Neural cell (in vitro differentiated cells): ENCODE measurements around the gene SUSD6.

Experiments
- EP300 ChIP-seq: fragments of 450-650 bp; conservative IDR thresholded peaks from 2 replicates; pipeline ENCODE4 v1.6.1; 2014; ENCODE audit warnings: antibody characterized with exemption, mild to moderate bottlenecking, moderate library complexity; ENCODE audit not compliant: poor library complexity, severe bottlenecking
- EZH2 ChIP-seq: fragments of 200-600, 300-800 bp; shearing (Covaris generic), sonication (generic); IDR thresholded peaks from 2 replicates; pipeline ENCODE4 v1.6.1; 2014; ENCODE audit warnings: antibody characterized with exemption, low read length, borderline replicate concordance, mild to moderate bottlenecking; ENCODE audit not compliant: insufficient read depth, poor library complexity, severe bottlenecking
- MXI1 ChIP-seq: fragments of 450-650 bp; conservative IDR thresholded peaks from 2 replicates; pipeline ENCODE4 v1.6.1; 2014; ENCODE audit warnings: antibody characterized with exemption, mild to moderate bottlenecking; ENCODE audit not compliant: poor library complexity, severe bottlenecking
- POLR2AphosphoS5 ChIP-seq: IDR thresholded peaks from 2 replicates; pipeline ENCODE4 v1.6.1; 2012
- RAD21 ChIP-seq: fragments of 450-650 bp; conservative IDR thresholded peaks from 2 replicates; pipeline ENCODE4 v1.6.1; 2014; ENCODE audit warnings: antibody characterized with exemption, mild to moderate bottlenecking, moderate library complexity
- SMC3 ChIP-seq: fragments of 450-650 bp; conservative IDR thresholded peaks from 2 replicates; pipeline ENCODE4 v1.6.1; 2014; ENCODE audit warnings: antibody characterized with exemption, mild to moderate bottlenecking, moderate library complexity; ENCODE audit not compliant: poor library complexity
- TAF1 ChIP-seq: IDR thresholded peaks from 2 replicates; pipeline ENCODE4 v1.6.1; 2012; ENCODE audit warnings: low read depth
- TF ChIP-seq, protein P1 (sequence below): fragments of 450-650 bp; IDR thresholded peaks from 2 replicates; pipeline ENCODE4 v1.5.1; 2014; ENCODE audit warnings: antibody characterized with exemption, mild to moderate bottlenecking, moderate library complexity; ENCODE audit not compliant: poor library complexity, severe bottlenecking

DNA sequence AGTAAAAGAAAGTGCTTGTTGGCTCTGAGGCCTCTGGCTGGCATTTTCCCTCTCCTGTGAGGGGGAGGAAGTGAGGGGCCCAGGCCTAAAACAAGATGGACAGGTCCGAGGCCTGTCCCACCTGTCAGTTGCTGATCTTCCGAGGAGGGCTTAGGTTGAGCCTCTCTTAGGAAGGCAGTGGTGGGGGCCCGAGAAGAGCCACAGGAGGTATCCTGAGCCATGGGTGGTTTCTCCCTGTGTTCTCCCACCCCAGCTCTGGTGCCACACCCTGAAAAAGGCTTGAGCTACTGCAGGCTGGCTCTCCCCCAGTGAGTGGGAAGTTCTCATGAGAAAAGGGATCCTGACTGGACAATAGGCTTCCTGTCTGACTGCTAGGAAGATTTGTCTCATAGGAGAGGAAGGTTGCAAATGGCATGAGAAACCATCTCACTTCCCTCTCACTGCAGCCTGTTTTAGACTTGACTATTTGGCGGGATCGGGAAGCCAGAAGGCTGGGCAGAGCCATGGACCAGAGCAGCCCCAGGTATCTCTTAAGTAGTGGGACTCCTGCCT, 83.4 kb downstream of the SUSD6 start:
- TF ChIP-seq, protein P1, sequence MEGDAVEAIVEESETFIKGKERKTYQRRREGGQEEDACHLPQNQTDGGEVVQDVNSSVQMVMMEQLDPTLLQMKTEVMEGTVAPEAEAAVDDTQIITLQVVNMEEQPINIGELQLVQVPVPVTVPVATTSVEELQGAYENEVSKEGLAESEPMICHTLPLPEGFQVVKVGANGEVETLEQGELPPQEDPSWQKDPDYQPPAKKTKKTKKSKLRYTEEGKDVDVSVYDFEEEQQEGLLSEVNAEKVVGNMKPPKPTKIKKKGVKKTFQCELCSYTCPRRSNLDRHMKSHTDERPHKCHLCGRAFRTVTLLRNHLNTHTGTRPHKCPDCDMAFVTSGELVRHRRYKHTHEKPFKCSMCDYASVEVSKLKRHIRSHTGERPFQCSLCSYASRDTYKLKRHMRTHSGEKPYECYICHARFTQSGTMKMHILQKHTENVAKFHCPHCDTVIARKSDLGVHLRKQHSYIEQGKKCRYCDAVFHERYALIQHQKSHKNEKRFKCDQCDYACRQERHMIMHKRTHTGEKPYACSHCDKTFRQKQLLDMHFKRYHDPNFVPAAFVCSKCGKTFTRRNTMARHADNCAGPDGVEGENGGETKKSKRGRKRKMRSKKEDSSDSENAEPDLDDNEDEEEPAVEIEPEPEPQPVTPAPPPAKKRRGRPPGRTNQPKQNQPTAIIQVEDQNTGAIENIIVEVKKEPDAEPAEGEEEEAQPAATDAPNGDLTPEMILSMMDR, result no peak
- TF ChIP-seq EP300 (no peak), RAD21 (no peak), EZH2 (no peak), POLR2AphosphoS5 (no peak), TAF1 (no peak), SMC3 (no peak), MXI1 (no peak)
